SW 1271 (cell line): ENCODE measurements around the gene DENND1A.
"Not testable (repeated sequence)": the region's sequence is repeated elsewhere in the genome, so short reads cannot be mapped to it uniquely, and the experiment has no call there.

ENCODE experiments used
- DNase-seq, 2 experiments: peaks; one replicate each; lab custom pipeline; 2025; lab: John Stamatoyannopoulos, UW

Gene DENND1A

DNA sequence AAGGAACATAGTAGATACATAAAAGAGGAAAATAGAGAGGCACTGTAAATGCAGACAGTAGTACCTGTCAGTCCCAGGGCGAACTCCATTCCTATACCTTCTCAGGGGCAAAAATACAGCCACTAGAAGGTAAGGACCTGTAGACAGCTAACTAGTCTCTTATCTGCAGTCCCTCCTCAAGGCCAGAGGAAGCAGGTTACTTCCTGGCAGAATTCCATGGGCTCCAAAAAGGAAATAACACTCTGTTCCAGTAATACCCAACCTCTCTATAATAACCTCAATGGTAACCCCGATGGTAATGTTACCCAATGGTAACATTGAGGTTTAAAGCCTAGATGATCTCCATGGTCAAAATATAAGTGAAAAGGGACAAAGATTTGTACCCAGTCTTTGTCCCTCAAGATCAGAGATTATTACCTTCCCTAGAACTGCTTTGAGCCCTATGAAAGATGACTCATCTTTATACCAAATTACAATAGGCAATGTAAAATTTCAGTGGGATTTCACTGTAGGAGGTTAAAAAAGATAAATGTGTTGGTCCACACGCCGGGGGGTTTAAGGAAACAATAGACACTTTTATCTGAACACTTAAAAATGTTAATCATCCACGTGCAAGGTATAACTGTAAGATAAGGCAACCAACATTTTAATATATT lies 113.0 kb downstream of the DENND1A start:
- no peak for DNase-seq

DNA sequence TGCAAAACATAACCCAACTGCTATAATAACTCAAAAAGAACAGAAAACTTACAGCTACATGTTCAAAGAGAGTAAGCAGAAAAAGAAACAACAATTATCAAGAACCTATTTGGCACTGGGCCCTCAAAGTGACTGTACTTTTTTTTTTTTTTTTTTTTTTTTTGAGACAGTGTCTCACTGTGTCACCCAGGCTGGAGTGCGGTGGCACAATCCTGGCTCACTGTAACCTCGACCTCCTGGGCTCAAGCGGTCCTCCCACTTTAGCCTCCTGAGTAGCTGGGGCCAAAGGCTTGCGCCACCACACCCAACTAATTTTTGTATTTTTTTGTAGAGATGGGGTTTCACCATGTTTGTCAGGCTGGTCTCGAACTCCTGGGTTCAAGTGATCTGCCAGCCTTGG lies 114.1 kb downstream of the DENND1A start:
- DNase-seq = not testable (repeated sequence)

DNA sequence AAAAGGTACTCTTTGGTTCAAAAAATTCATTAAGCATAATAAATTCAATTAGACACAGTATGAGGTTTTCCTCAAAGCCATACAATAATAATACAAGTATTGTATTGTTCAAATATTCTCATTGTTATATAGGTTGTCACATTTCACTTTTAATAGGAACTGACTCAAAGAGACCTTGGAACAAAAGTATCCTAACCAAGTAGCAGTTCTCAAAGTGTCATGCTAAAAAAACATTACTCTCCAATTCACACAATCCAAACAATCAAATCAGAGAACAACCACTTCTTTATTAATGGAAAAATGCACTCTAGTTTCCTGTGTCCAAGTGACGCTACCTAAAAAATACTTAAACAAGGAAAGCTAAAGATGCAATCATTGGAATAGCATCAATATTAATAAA lies 115.4 kb downstream of the DENND1A start:
- DNase-seq = no peak

DNA sequence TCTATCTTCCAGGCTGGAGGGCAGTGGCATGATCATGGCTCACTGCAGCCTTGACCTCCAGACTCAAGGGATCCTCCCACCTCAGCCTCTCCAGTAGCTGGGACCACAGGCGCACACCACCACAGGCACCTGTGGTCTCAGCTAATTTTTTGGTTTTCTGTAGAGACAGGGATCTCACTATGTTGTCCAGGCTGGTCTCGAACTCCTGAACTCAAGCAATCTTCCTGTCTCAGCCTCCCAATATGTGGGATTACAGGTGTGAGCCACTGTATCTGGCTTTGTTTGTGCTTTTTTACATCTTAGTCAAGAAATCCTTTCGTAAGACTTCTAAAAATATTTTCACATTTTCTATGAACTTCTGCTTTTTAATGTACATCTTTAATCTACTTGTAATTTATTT lies 116.9 kb downstream of the DENND1A start:
- no peak for DNase-seq

DNA sequence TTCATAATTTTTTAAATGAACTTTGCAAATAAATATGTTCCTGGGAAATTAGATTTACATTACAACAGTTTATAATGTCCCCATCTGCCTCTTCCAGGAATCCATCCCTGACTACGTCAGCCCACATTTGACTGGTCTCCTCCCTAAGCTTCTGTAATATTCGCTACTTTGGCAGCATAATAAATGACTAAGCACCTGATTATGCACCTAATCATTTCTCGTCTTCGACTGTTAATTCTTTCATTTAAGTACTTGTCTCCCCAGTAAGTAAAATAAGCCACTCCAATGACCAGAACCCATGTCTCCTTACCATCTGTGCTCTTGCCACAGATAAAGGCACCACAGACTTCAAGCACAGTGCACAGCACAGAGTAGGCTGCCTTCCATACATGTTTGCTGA lies 122.7 kb downstream of the DENND1A start:
- no peak for DNase-seq

DNA sequence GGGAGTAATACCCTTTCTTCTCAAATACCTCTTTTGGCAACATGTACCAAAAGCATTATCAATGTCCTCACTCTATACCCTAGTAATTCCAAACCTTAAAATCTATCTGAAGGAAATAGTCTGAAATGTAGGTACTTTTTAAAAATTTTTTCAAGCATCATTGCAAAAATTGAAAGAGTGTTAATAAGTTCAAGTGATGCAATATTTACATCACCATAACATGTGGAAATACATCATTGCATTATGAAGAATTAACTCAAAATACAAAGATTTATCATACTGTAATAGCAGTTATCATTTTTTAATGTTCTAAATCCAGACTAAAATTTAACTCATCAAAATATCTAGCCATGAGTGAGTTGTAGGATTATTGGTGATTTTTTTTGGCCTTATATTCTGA lies 123.1 kb downstream of the DENND1A start:
- DNase-seq = no peak

DNA sequence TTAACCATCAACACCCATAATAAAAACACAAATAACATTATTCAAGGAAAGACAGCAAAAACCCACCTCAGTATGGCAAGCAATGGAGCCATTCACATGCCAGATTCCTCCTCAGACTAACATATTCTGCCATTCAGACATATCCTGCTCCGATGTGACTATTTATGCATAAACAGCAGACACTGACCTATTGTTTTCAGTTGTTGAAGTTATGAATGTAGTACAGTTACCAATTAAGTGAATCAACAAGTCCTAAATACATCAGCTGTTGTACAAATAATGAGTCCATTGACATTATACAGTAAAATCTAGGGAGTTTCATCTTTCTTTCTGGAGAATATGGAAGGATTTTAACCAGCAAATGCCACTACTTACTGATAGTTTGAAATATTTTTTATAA lies 131.7 kb downstream of the DENND1A start:
- DNase-seq = no peak

DNA sequence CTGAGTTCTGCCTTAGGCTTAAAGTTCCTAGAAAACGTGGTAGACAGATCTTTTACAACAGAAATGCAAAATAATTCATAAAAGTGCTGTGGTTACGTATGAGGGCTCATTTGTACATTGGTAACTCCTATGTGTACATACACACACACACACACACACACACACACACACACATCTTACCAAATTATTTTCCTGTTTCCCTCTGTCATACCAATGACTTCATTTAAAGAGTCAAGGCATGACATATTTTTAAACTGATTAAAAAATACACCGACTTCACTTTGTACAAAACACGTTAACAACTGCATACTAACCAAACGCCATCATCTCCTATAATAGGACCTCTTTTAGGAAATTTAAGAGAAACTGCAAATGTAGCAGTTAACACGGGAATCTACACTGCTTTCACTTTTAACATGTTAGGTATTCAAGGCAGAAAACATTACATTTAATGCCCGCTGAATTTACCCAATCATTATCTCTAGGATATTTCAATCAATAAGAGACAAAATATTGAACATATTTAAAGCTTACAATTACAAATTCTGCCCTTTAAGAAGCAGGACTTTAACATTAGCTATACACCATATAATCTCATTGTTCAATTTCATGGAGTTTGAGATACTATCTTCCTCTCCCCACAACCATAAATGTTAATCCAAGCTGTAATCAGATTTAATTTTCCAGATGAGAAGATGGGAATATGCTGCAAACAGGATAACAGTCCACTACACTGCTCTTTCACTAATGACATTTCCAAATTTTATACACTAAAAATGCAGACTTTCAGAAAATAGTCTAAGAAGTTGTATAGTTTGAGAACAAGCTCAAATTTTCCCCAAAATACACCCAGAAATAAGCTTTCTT lies 133.1 kb downstream of the DENND1A start:
- DNase-seq = no peak

DNA sequence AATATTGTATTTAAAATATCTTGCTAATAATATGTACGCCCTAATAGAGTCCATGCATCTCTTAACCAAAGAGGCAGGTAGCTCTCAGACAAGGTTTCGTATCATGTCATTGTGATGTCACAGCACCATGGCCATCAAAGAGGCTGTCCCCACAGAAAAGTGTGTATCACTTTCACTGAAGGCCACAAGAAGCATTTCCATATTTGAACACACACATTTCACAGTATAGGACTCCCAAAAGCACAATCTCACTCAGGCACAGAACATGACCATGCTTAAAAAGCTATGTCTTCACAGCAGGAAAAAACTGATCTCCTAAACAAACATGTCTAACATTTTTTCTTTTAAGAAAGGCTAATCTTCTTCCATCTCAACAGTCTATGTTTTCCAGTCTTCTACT lies 133.8 kb downstream of the DENND1A start:
- no peak for DNase-seq

DNA sequence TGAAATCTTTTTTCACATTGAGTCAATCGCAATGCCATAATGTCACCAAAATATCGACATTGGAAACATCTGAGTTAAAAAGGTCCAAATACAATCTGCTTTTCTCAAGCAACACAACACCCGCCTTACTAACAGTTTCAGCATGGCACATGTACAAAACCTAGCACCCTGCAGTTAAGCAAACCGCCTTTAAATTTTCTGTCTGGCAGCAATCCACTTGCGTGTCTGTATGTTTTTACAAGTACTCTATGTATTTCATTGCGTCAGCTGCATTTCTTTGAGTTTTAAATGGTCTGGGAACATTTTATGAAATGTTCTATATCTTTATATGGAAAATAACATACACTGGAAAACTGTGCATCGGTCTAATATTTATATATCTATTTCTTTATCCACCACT lies 134.6 kb downstream of the DENND1A start:
- DNase-seq = no peak

DNA sequence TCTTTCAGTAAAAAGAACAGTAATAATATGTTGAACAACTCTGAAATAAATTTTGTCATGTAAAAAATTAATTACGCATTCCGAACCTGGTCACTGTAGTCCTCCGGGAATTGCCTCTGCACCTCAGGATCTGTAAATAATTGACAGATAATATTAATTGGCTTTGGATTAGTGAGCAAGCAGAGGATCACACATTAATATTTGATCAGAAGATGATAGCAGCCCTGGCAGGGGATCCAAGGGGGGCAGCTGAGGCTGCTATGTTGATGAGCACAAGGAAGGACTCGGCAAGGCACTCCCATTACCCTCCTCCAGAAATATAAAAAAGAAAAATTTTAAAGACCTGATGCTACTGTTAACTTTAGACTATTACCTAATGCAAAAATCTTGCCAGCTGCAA lies 137.4 kb downstream of the DENND1A start:
- DNase-seq = no peak

DNA sequence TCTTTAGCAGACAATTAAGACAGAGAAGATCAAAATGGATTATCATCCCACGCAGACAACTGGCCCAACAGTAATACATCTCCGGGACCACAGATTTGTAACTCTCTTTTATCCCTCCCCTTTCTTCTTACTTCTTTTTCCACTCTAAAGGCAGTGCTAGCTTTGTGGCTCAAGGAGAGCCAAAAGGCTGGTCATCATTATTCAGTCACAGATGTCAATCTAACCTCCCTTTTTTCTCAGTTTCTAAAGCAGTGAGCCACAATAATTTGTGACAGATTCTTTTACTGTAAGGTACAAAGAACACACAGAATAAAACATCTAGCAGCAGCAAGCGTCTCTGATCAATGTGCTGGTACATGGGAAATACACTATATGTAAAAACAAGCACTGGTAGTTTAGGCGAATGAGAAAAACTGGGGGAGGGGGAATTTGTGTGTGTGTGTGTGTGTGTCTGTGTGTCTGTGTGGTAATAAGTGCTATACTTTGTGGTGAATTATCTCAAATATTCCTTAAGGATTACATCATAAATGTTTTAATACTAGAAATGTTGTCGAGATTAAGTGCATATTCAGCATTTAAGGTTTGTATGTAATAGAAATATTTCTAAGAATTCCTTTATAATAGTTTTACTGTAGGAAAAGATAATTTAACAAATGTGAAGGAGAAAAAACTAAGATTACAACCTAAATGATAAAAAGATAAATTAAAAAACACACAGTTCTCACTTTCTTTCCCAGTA lies 140.2 kb downstream of the DENND1A start:
- DNase-seq = no peak

DNA sequence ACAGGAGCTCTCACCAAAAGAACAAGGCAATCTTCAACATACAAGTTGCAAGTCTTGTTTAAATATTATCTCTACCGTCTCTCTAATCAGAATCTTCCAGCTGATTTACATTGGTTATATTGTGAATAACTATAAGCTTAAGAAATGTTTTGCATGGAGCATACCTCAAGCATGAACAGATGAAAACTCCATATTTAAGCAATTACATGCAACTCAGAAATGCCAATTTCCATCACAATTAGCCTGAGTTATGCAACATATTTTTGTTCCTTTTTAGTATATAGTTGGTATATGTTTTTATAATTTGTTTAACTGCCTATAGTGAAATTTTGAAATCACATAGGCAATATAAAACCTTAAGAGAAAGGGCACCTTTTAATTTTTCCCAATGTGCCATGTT lies 142.5 kb downstream of the DENND1A start:
- no peak for DNase-seq

DNA sequence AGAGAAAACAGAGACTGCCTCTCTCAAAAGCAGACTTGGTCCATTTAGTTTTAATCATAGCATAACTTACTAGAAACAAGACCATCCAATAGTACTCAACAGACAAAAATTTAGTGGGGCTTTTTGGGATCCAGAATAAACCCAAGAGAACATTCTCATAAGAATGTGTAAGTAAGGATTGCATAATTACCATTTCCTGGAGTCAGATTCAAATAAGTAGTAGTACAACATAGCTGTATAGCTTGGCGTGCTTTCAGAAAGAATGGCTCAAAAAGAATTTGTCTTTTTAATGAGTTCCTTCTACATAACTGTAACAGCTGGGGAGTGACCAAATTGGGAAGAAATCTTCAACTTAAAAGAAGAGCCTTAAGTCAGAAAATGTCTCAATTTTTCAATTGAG lies 145.4 kb downstream of the DENND1A start:
- no peak for DNase-seq

DNA sequence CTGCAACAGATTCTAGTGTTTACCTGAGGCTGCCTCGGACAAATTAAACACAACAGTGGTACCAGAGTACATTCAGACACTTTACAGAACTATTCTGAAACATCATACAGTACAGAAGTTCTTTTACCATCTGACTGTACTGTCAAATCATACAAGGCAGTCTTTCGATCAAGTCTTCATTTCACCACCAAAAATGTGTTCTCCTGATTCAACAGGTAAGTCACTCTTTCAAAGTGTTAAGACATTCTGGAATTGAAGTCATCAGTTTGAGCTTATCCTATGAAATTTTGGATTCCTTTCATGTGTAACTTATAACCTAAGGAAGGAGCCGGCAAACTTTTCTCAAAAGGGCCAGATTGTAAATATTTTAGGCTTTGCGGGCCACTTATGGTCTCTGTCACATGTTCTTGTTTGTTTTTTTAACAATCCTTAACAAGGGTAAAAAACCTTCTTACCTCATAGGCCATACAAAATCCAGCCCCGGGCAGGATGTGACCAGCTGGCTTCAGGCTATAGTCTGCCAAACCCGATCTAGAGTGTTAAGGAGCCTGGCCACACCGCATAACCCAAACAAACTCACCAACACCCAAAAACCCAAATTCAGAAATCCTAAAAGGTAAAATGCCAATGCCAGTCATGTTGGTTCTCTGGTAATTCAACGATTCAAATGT lies 151.6 kb downstream of the DENND1A start:
- no peak for DNase-seq

DNA sequence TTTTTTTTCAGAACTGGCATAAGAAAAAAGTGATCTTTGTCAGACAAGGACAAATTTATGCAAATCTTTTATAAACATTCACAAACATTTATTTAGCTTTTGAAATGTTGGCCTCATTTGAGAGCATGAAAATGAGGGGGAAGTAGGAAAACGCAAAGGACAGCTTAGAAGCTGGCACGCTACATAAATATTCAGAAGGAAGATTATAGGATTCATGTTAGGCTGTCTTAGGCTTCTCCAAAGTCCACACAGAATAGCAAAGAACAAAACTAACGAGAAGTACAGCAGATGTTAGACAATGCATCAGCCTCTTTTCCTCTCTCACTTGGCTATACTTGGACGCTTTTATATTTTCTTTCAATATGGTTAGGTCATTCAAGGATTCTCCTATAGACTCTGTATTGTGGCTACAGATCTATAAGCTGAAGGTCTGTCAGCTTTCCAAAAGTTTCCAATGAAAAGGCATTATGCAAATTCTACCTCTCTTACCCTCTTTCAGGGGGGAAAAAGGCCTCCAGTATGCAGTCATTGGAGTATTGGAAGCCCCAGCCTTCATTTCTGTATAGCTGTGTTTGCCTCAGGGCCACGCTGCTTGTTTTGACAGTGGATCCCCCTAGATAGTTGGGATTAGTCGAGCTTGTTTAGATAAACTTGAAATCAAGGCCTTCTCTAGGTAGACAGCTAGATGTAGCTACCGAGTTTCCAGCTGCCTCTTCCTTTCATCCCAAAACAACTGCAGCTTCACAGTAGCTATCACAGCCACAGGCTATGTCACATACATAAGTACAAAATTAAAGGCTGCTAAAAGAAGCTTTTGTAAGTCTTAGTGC lies 153.0 kb downstream of the DENND1A start:
- DNase-seq = no peak

DNA sequence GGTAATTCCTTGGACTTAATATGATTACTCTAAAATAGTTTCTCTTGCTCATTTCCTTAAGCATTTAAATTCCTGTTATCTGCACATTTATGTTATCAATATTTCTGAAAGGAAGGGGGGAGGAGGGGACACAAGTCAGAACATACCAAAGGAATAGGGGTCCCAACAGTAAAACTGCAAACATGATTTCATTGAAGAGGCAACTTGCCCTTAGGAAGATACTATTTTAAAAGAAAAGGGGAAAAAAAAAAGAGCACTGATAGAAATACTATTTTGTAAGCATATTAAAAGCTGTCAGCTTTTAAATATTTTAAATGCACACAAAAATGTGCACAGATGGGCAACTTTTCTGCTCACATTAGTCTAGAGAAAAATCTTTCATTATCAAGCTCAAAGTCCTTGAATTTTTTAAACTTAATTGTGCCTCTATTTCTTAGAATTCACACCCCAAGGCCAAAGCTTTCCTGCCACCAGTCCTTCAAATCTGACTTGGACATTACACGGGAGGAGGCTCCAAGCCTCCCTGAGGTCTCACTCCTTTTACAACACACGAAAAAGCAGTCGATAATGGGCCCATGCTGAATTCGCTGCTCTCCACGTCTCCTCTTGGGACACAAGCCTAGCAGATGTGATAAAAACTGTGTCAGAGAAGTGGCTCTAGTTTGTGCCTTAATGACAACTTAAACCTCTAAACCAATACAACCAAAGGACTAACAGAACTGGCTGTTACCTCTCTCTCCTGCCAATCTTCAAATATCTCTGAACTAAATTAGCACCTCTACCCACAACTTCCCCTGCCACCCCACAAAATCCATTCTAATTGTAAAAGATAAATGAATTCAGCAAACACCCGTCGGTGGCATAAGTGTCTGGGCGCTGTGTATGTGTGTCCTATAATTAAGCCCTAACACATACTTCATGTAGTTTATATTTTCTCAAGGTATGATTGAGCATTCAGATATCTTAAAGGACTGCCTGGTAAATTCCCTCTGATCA lies 154.3 kb downstream of the DENND1A start:
- DNase-seq = no peak

DNA sequence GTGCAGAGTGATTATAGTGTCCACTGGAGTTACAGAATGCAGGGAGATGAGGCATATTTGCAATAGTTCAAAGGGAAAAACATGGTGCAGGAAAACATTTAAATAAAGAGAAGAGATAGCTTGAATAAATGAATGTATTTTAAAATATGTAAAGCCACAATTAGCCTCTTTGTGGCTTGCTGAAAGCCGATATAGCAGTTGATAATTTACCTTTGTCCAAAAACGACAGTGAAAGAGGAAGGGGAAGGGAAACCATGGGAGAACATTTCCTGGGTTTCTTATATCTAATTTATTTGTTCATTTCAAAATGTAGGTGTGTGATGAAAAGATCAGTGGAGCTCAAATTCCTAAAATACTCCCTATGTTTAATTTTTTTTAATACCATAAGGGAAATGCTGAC lies 156.1 kb downstream of the DENND1A start:
- DNase-seq = no peak

DNA sequence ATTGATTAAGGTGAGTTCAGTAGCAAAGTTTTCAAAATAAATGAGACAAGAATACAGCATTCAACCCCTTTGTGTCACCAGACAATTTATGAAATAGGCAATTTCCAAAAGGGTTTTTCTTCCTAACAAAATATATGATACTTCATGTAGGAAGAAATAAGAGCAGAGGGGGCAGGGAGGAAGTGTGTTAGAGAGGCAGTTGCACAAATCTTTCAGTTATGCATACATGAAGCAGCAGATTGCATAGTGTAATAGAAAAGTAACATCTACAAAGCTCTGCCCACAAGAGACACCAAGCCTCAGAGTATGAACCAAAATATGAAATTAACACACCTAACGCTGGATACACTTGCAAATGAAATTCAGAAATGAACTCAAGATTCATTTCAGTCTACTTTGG lies 157.0 kb downstream of the DENND1A start:
- no peak for DNase-seq

DNA sequence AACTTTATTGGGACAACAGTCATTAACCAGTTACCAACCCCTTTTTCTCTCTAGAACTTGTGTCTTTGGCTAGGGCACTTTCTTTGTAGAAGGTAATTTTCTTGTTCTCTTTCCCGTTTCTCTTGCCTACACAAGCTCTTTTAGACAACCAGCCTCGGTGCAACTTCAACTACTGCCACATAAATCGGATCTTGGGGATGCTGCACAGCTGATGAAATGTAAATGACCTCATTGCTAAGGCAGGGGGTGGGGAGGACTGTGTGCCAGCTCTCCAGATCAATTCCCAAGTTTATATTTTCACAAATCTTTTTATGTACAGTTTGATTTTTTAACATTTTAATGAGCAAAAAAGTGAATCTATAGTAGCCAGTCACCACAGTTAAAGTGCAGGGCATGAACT lies 157.6 kb downstream of the DENND1A start:
- no peak for DNase-seq
